Measurements from ENCODE around the gene BLTP2.
"Not testable (repeated sequence)": the region's sequence is repeated elsewhere in the genome, so short reads cannot be mapped to it uniquely, and the experiment has no call there.

DNA sequence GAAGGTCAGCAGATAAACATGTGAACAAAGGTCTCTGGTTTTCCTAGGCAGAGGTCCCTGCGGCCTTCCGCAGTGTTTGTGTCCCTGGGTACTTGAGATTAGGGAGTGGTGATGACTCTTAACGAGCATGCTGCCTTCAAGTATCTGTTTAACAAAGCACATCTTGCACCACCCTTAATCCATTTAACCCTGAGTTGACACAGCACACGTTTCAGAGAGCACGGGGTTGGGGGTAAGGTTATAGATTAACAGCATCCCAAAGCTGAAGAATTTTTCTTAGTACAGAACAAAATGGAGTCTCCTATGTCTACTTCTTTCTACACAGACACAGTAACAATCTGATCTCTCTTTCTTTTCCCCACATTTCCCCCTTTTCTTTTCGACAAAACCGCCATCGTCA is 13.4 kb upstream of the BLTP2 start:
- not testable (repeated sequence) for TF ChIP-seq POLR2A (IDR thresholded peaks at IDR 0.05; ENCODE audit: low read length); GATA1 (IDR thresholded peaks at IDR 0.05; ENCODE audit: low read depth, low read length)

All from erythroblast (primary cell).